Measurements from ENCODE around the gene SNAP47. TPM values are rescaled to one million over a fixed set of nuclear protein-coding genes. Genes with fewer than 3 reads are reported as not detected.

The SNAP47 gene
- total RNA-seq, 1 donor from 2014 or later: 29.6 TPM

DNA sequence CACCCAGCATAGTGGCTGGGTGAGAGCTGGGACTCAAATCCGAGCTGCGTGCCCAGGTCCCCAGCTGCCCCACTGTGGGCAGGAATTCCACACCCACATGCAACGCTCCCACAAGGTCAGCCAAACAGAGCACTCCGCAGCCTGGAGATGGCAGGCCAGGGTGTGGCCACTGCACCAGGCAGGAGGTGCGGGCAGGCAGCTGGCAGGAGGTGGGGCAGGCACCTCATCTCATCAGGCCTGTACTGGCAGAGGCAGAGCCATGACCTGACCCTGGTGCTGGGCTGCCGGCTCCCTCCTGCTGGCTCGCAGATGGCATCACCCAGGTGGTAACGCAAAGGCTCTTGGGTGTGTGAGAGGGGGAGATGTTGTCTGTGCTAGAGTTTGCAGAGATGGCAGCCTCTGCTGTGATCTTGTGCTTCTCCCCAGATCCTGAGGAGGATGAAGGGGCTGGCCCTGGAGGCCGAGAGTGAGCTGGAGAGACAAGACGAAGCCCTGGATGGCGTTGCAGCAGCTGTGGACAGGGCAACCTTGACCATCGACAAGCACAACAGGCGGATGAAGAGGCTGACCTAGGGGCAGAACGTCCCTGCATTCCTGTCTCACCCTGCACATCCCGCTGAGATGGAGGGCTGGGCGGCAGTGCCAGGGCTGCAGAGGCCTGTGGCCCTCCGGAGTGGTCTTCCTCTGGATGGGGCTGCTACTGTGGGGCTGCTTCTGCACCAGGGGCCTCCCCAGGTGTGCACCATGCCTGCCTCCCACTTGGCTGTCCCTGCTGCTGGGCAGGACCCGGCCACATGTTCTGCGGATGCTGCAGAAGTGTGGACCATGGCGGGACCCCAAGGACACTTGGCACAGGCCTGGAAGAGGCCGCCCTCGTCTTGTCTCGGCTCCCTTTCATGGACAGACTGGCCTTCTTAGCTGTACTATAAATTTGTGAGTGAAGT lies 45.1 kb downstream of the SNAP47 start:
- H3K4me3 Mint-ChIP-seq (ENCODE audit: unreplicated experiment): no peak overlapping the region
- no peaks in the 10 kb centered on the region for H3K27me3 Mint-ChIP-seq (ENCODE audit: unreplicated experiment)
- no peak overlapping the region for H3K27ac Mint-ChIP-seq (ENCODE audit: unreplicated experiment)
- TF ChIP-seq, protein P1, sequence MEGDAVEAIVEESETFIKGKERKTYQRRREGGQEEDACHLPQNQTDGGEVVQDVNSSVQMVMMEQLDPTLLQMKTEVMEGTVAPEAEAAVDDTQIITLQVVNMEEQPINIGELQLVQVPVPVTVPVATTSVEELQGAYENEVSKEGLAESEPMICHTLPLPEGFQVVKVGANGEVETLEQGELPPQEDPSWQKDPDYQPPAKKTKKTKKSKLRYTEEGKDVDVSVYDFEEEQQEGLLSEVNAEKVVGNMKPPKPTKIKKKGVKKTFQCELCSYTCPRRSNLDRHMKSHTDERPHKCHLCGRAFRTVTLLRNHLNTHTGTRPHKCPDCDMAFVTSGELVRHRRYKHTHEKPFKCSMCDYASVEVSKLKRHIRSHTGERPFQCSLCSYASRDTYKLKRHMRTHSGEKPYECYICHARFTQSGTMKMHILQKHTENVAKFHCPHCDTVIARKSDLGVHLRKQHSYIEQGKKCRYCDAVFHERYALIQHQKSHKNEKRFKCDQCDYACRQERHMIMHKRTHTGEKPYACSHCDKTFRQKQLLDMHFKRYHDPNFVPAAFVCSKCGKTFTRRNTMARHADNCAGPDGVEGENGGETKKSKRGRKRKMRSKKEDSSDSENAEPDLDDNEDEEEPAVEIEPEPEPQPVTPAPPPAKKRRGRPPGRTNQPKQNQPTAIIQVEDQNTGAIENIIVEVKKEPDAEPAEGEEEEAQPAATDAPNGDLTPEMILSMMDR (IDR thresholded peaks at IDR 0.05): no peak
- peaks cover 17% of the 10 kb centered on the region for H3K36me3 Mint-ChIP-seq (ENCODE audit: unreplicated experiment)
- peak; percentile 76 for DNase-seq (ENCODE audit: extremely low spot score, unreplicated experiment)
- H3K9me3 Mint-ChIP-seq (ENCODE audit: unreplicated experiment): no peaks in the 10 kb centered on the region
- peaks cover 6% of the 10 kb centered on the region for H3K4me1 Mint-ChIP-seq (ENCODE audit: unreplicated experiment)

DNA sequence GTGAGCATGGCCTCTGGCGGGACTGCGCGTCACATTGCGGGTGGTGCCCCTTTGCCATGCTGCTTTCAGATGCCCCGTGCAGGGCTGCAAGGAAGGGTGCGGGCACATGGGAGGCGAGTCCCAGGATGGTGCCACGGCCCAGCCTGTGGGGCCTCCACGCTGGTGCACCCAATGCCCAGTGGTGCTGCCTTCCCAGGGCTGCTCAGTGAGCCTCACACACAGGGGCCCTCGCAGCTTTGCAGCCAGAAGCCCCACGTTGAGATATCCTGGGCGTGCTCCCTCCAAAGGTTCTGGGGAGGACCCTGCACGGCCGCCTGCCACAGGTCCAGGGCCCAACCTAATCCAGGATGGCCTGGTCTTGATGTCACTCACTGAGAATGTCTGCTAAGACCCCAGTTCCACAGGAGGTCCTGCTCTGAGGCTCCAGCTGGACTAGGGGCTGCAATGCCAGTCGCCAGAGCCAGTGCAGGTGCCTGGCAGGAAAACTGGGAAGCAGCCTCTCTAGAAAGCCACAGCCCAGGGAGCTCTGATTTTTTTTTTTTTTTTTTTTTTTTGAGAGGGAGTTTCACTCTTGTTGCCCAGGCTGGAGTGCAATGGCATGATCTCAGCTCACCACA lies 46.2 kb downstream of the SNAP47 start:
- peaks cover 3% of the 10 kb centered on the region for H3K27me3 Mint-ChIP-seq (ENCODE audit: unreplicated experiment)
- no peak overlapping the region for H3K4me3 Mint-ChIP-seq (ENCODE audit: unreplicated experiment)
- H3K36me3 Mint-ChIP-seq (ENCODE audit: unreplicated experiment): peaks cover 17% of the 10 kb centered on the region
- H3K9me3 Mint-ChIP-seq (ENCODE audit: unreplicated experiment): no peaks in the 10 kb centered on the region
- H3K27ac Mint-ChIP-seq (ENCODE audit: unreplicated experiment): no peak overlapping the region
- TF ChIP-seq, protein P1 (IDR thresholded peaks at IDR 0.05): no peak
- peak; percentile 80 for DNase-seq (ENCODE audit: extremely low spot score, unreplicated experiment)
- H3K4me1 Mint-ChIP-seq (ENCODE audit: unreplicated experiment): peaks cover 6% of the 10 kb centered on the region

DNA sequence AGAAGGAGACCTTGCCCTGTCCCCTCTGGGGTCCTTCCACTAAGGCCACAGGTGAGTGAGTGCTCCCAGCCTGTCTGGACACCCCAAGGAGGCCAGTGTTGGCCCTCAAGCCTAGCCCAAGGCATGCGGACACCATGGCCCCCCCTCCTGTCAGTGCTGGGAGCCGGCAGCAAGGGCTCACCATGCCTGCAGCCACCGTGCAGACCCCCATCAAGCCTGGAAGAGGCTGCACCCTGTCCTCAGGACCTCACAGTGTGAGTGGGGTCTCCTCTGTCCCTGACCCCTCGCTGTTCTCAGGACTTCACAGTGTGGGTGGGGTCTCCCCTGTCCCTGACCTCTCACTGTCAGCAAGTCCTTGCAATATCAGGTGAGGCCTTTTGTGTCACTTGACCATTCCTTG lies 47.0 kb downstream of the SNAP47 start:
- DNase-seq (ENCODE audit: extremely low spot score, unreplicated experiment): peak; percentile 65
- H3K4me3 Mint-ChIP-seq (ENCODE audit: unreplicated experiment): no peak overlapping the region
- H3K9me3 Mint-ChIP-seq (ENCODE audit: unreplicated experiment): no peaks in the 10 kb centered on the region
- H3K36me3 Mint-ChIP-seq (ENCODE audit: unreplicated experiment): peaks cover 12% of the 10 kb centered on the region
- H3K4me1 Mint-ChIP-seq (ENCODE audit: unreplicated experiment): peaks cover 7% of the 10 kb centered on the region
- peaks cover 3% of the 10 kb centered on the region for H3K27me3 Mint-ChIP-seq (ENCODE audit: unreplicated experiment)
- TF ChIP-seq, protein P1 (IDR thresholded peaks at IDR 0.05): no peak
- no peak overlapping the region for H3K27ac Mint-ChIP-seq (ENCODE audit: unreplicated experiment)

DNA sequence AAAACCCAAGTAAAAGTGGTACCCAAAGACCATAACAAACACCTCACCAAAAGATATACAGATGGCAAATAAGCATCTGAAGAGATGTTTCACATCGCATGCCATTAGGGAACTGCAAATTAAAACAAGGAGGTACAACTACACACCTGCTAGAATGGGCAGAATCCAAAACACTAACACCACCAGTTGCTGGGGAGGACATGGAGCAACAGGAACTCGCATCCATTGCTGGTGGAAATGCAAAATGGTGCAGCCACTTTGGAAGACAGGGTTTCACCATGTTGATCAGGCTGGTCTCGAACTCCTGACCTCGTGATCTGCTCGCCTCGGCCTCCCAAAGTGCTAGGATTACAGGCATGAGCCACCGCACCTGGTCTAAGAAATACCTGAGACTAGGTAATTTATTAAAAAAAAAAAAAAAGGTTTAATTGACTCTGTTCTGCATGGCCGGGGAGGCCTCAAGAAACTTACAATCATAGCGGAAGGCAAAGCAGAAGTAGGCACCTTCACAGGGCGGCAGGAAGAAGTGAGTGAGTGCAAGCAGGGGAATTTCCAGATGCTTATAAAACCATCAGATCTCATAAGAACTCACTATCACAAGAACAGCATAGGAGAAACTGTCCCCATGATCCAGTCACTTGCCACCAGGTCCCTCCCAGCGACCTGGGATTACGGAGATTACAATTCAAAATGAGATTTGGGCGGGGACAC lies 50.0 kb downstream of the SNAP47 start:
- Mint-ChIP-seq H3K9me3 (ENCODE audit: unreplicated experiment) (no peaks in the 10 kb centered on the region), H3K4me1 (ENCODE audit: unreplicated experiment) (peaks cover 23% of the 10 kb centered on the region), H3K27ac (ENCODE audit: unreplicated experiment) (no peak overlapping the region), H3K4me3 (ENCODE audit: unreplicated experiment) (no peak overlapping the region), H3K36me3 (ENCODE audit: unreplicated experiment) (peaks cover 12% of the 10 kb centered on the region), H3K27me3 (ENCODE audit: unreplicated experiment) (peaks cover 5% of the 10 kb centered on the region)
- TF ChIP-seq, protein P1 (IDR thresholded peaks at IDR 0.05): no peak
- peak; percentile 51 for DNase-seq (ENCODE audit: extremely low spot score, unreplicated experiment)
